ENCODE measurements around the gene EYA4.

Gene EYA4

DNA sequence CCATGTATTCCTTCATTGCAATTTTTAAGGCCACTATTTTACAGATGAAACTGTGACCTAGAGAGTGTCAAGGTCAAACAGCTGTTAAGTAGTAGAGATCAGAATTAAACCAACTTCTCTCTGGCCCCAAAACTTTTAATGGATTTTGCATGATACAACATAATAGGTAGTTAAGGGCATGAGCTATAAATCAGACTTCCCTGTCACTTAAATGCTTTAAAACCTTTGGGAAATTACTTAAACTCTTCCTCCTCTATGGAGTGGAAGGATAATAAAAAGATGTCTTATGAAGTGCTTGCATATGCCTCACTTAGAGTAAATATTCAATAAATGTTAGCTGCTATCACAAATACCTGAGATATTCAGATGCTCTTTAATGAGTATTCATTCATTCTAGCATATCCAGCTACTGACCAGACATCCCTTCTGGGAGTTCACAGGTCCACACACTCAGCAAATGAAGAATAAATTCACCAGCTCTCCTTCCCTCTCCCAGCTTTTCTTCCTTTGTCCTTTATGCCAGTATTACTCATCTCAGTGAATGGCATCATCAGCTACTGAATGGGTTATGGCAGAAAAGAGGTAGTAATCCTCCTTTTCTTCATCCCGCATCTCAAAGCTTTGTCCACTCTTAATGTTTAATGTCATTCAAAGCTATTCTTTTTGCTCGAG is 36.2 kb downstream of the EYA4 start:
- no peak for TF ChIP-seq EZH2 (IDR thresholded peaks at IDR 0.05; ENCODE audit: borderline replicate concordance, low read length)
- TF ChIP-seq, protein P1, sequence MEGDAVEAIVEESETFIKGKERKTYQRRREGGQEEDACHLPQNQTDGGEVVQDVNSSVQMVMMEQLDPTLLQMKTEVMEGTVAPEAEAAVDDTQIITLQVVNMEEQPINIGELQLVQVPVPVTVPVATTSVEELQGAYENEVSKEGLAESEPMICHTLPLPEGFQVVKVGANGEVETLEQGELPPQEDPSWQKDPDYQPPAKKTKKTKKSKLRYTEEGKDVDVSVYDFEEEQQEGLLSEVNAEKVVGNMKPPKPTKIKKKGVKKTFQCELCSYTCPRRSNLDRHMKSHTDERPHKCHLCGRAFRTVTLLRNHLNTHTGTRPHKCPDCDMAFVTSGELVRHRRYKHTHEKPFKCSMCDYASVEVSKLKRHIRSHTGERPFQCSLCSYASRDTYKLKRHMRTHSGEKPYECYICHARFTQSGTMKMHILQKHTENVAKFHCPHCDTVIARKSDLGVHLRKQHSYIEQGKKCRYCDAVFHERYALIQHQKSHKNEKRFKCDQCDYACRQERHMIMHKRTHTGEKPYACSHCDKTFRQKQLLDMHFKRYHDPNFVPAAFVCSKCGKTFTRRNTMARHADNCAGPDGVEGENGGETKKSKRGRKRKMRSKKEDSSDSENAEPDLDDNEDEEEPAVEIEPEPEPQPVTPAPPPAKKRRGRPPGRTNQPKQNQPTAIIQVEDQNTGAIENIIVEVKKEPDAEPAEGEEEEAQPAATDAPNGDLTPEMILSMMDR (IDR thresholded peaks at IDR 0.05; ENCODE audit: low read length) = no peak
- Histone ChIP-seq H3K27me3 (ENCODE audit: insufficient read depth, low read length) (no peaks in the 10 kb centered on the region), H3K9me3 (ENCODE audit: low read length) (no peaks in the 10 kb centered on the region), H3F3A (ENCODE audit: insufficient read depth, low read length) (no peaks in the 10 kb centered on the region), H3K4me3 (ENCODE audit: low read depth, low read length, poor library complexity, severe bottlenecking) (no peak overlapping the region), H3K4me1 (ENCODE audit: insufficient read depth, low read length, severe bottlenecking) (no peaks in the 10 kb centered on the region), H2AFZ (ENCODE audit: low read length) (no peak overlapping the region), H3K9ac (ENCODE audit: low read length) (no peak overlapping the region), H4K20me1 (ENCODE audit: insufficient read depth, low read length) (no peaks in the 10 kb centered on the region), H3K27ac (ENCODE audit: low read depth, low read length, poor library complexity, severe bottlenecking) (no peak overlapping the region), H3K36me3 (ENCODE audit: insufficient read depth, low read length) (no peaks in the 10 kb centered on the region), H3K9me2 (ENCODE audit: low read depth, low read length) (no peaks in the 10 kb centered on the region), H3K4me2 (ENCODE audit: low read length) (no peak overlapping the region), H3K79me2 (ENCODE audit: insufficient read depth, low read length) (no peaks in the 10 kb centered on the region)

DNA sequence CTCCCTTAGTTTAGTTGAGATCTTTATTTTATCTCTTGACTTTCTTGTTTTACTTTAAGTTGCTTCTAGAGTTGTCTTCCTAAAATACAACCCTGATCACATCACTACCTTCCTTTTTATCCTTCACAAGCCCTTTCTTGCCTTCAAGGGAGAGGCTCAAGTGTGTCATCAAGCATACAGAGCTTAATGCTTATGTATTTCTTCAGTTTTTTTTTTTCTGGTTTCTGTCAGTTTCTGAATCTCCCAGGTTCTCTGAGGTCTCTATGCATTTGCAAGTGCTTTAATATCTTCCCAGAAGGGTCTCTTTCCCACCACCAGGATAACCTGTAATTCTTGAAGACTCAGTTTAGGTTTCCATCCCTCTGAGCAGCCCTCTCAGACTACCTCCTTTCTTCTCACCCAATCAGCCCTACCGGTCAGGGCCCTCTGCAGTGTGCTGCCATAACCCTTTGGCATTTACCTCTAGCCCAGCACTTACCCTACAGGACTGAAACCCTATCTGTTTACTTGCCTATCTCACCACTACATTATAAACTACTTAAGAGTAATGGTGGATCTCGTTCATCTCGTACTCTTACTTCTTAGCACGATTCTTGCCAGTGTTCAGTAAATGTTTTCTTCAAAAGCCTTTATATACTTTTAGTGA is 36.9 kb downstream of the EYA4 start:
- Histone ChIP-seq H2AFZ (ENCODE audit: low read length) (no peak overlapping the region), H3K4me2 (ENCODE audit: low read length) (no peak overlapping the region), H3K27me3 (ENCODE audit: insufficient read depth, low read length) (no peaks in the 10 kb centered on the region), H3F3A (ENCODE audit: insufficient read depth, low read length) (no peaks in the 10 kb centered on the region), H4K20me1 (ENCODE audit: insufficient read depth, low read length) (no peaks in the 10 kb centered on the region), H3K9me2 (ENCODE audit: low read depth, low read length) (no peaks in the 10 kb centered on the region), H3K79me2 (ENCODE audit: insufficient read depth, low read length) (no peaks in the 10 kb centered on the region), H3K4me1 (ENCODE audit: insufficient read depth, low read length, severe bottlenecking) (no peaks in the 10 kb centered on the region), H3K9me3 (ENCODE audit: low read length) (no peaks in the 10 kb centered on the region), H3K9ac (ENCODE audit: low read length) (no peak overlapping the region), H3K36me3 (ENCODE audit: insufficient read depth, low read length) (no peaks in the 10 kb centered on the region), H3K4me3 (ENCODE audit: low read depth, low read length, poor library complexity, severe bottlenecking) (no peak overlapping the region), H3K27ac (ENCODE audit: low read depth, low read length, poor library complexity, severe bottlenecking) (no peak overlapping the region)
- TF ChIP-seq EZH2 (IDR thresholded peaks at IDR 0.05; ENCODE audit: borderline replicate concordance, low read length) = no peak
- TF ChIP-seq, protein P1 (IDR thresholded peaks at IDR 0.05; ENCODE audit: low read length) = no peak

DNA sequence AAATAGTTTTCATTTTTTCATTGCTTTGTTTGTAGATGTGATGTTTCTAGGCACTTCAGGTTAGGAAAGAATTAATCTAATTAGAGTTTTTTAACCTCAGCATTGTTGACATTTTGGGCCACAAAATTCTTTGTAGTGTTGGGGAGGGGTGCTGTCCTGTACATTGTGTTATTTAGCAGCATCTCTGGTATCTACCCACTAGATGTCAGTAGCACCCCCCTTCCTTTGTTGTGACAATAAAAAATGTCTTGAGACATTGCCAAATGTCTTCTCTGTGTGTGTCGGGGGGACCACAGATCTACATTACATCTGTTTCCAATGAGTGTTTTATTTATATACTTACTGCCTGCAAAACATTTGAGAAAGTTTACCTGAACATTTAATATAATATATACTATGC is 45.6 kb downstream of the EYA4 start:
- Histone ChIP-seq H3K36me3 (ENCODE audit: insufficient read depth, low read length) (no peaks in the 10 kb centered on the region), H3K4me2 (ENCODE audit: low read length) (no peak overlapping the region), H3K27me3 (ENCODE audit: insufficient read depth, low read length) (no peaks in the 10 kb centered on the region), H3K4me3 (ENCODE audit: low read depth, low read length, poor library complexity, severe bottlenecking) (no peak overlapping the region), H2AFZ (ENCODE audit: low read length) (no peak overlapping the region), H3K9ac (ENCODE audit: low read length) (no peak overlapping the region), H3F3A (ENCODE audit: insufficient read depth, low read length) (no peaks in the 10 kb centered on the region; the same call in 1 of the 2 replicates), H3K79me2 (ENCODE audit: insufficient read depth, low read length) (no peaks in the 10 kb centered on the region), H3K27ac (ENCODE audit: low read depth, low read length, poor library complexity, severe bottlenecking) (no peak overlapping the region), H3K4me1 (ENCODE audit: insufficient read depth, low read length, severe bottlenecking) (no peaks in the 10 kb centered on the region), H3K9me3 (ENCODE audit: low read length) (no peaks in the 10 kb centered on the region), H4K20me1 (ENCODE audit: insufficient read depth, low read length) (no peaks in the 10 kb centered on the region), H3K9me2 (ENCODE audit: low read depth, low read length) (no peaks in the 10 kb centered on the region)
- TF ChIP-seq, protein P1 (IDR thresholded peaks at IDR 0.05; ENCODE audit: low read length) = peak; percentile 34
- TF ChIP-seq EZH2 (IDR thresholded peaks at IDR 0.05; ENCODE audit: borderline replicate concordance, low read length) = no peak
